ENCODE results near the gene DCBLD1. TPM values are rescaled to one million over a fixed set of nuclear protein-coding genes. Genes with fewer than 3 reads are reported as not detected.
"Not testable (repeated sequence)": the region's sequence is repeated elsewhere in the genome, so short reads cannot be mapped to it uniquely, and the experiment has no call there.

Gene DCBLD1
- total RNA-seq, 1 donor = 27.4 TPM

DNA sequence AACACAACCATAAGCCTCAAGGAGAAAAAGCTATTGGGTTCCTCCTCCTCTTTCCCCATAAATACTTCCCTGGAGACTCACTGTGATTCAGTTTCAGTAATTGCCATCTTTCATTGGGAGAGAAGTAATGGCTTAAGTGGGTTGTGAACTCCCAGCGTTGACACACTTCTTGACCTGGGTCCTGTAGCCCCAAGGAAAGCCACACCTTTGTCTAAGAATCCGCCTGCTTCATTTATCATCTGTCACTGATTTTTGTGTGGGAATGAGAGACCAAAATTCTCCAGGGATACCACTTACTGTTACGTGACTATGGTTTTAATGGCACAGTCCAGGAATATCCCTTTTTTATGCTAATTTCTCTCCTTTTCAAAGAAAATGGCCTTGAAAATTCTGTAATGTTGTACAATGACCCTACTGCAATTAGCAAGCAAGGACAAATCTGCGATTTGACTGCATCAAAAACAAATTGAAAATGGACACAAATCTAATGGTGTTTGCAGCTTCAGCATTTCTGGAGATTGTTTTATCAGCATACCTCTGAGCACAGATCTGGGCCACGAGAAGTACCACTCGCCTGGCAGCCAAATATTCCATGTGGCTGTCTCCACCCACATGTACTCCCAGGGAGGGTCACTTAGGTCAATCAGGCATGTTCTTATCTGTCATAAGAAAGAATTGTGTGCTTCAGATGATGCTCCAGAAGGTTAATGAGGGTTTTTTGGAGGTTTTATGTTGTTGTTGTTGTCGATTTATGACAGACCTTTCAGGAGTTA lies 29.8 kb downstream of the DCBLD1 start:
- H3K4me3 ChIP-seq (ENCODE audit: low read depth, low read length) = no peak overlapping the region
- TF ChIP-seq, protein P1, sequence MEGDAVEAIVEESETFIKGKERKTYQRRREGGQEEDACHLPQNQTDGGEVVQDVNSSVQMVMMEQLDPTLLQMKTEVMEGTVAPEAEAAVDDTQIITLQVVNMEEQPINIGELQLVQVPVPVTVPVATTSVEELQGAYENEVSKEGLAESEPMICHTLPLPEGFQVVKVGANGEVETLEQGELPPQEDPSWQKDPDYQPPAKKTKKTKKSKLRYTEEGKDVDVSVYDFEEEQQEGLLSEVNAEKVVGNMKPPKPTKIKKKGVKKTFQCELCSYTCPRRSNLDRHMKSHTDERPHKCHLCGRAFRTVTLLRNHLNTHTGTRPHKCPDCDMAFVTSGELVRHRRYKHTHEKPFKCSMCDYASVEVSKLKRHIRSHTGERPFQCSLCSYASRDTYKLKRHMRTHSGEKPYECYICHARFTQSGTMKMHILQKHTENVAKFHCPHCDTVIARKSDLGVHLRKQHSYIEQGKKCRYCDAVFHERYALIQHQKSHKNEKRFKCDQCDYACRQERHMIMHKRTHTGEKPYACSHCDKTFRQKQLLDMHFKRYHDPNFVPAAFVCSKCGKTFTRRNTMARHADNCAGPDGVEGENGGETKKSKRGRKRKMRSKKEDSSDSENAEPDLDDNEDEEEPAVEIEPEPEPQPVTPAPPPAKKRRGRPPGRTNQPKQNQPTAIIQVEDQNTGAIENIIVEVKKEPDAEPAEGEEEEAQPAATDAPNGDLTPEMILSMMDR (IDR thresholded peaks at IDR 0.05; ENCODE audit: insufficient read depth, low read length) = no peak
- DNase-seq (ENCODE audit: low read depth) = no peak

- no peak for DNase-seq (ENCODE audit: low read depth)
- H3K4me3 ChIP-seq (ENCODE audit: low read depth, low read length) = no peak overlapping the region
- TF ChIP-seq, protein P1 (IDR thresholded peaks at IDR 0.05; ENCODE audit: insufficient read depth, low read length) = no peak
Observed at GRCh38 chr6:117512987-117513573, 30.6 kb downstream of the DCBLD1 start.

GRCh38 chr6:117513778-117514365 lies 31.4 kb downstream of the DCBLD1 start:
- TF ChIP-seq, protein P1 (IDR thresholded peaks at IDR 0.05; ENCODE audit: insufficient read depth, low read length) = no peak
- H3K4me3 ChIP-seq (ENCODE audit: low read depth, low read length) = no peak overlapping the region
- no peak for DNase-seq (ENCODE audit: low read depth)

- DNase-seq (ENCODE audit: low read depth) = no peak
- H3K4me3 ChIP-seq (ENCODE audit: low read depth, low read length) = no peak overlapping the region
- TF ChIP-seq, protein P1 (IDR thresholded peaks at IDR 0.05; ENCODE audit: insufficient read depth, low read length) = no peak
Observed at GRCh38 chr6:117514655-117515054, 32.2 kb downstream of the DCBLD1 start.

DNA sequence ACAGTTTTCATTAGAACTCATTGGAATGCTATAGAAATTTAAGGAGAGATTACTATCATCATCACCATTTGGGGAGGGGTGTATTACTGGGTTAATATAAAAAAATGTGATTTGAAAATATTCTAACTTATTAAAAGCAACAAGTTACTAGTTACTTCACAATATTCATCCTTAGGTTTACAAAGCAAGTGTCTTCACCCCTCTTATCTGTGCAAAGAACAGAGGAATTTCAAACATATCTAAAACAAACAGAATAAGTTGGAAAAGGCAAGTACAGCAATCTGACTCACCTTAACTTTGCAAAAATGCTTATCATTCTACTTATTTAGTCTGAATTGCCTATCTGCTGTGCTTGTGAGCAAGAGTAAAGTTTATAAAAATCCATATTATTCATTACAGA lies 32.9 kb downstream of the DCBLD1 start:
- H3K4me3 ChIP-seq (ENCODE audit: low read depth, low read length) = no peak overlapping the region
- TF ChIP-seq, protein P1 (IDR thresholded peaks at IDR 0.05; ENCODE audit: insufficient read depth, low read length) = no peak
- DNase-seq (ENCODE audit: low read depth) = peak; percentile 47

- H3K4me3 ChIP-seq (ENCODE audit: low read depth, low read length); DNase-seq (ENCODE audit: low read depth): not testable (repeated sequence)
Observed at GRCh38 chr6:117517995-117518394, 35.5 kb downstream of the DCBLD1 start.

GRCh38 chr6:117518870-117519269 lies 36.4 kb downstream of the DCBLD1 start:
- H3K4me3 ChIP-seq (ENCODE audit: low read depth, low read length) = no peak overlapping the region
- TF ChIP-seq, protein P1 (IDR thresholded peaks at IDR 0.05; ENCODE audit: insufficient read depth, low read length) = no peak
- no peak for DNase-seq (ENCODE audit: low read depth)
